ENCODE measurements around the gene PODXL.

Gene PODXL

DNA sequence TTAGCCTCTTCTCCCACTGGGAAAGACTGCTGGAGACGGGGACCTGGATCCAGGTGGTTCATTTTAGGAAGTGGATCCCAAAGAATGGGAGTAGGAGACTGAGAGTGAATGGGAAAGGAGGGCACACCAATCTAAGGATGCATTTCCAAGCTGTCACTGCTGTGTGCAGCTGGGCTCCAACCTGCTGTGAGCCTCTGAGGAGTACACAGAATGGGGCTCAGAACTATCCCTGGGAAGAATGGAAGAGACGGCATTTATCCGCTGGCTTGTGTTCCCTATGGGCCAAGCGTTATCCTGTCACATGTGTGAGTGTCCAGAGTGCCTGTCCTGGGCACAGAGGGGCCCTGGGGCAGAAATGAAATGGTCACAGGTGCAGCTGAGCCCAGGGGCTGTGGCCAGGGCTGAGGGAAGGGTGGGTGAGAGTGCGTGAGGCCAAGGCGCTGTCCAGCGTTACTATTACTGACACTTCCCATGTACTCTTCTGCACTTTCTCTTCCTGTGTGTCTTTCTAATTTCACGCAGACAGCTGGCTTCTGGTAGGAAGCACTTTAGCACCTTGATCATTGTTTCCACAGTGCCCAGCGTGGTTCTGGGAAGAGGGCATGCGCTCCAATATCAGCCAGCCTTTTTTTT is 35.4 kb upstream of the PODXL start:
- FAIRE-seq (no peak), DNase-seq (ENCODE audit: insufficient read length, low spot score) (no peak)
- TF ChIP-seq POU2F2 (IDR thresholded peaks at IDR 0.05; ENCODE audit: low read depth, low read length) = no peak
- no peak for TF ChIP-seq PAX5 (IDR thresholded peaks at IDR 0.05; ENCODE audit: insufficient read depth, low read length, severe bottlenecking)
- no peak for TF ChIP-seq SPI1 (IDR thresholded peaks at IDR 0.05; ENCODE audit: low read depth, low read length)
- no peak for TF ChIP-seq TAF1 (IDR thresholded peaks at IDR 0.05; ENCODE audit: low read depth, low read length)
- TF ChIP-seq POLR2AphosphoS5 (IDR thresholded peaks at IDR 0.05; ENCODE audit: low read depth, low read length) = no peak
- no peak for TF ChIP-seq POLR2A (IDR thresholded peaks at IDR 0.05; ENCODE audit: low read depth, low read length)

GRCh38 chr7:131587315-131587923 is 31.0 kb upstream of the PODXL start:
- FAIRE-seq (no peak), DNase-seq (ENCODE audit: insufficient read length, low spot score) (no peak)
- TF ChIP-seq POLR2AphosphoS5 (IDR thresholded peaks at IDR 0.05; ENCODE audit: low read depth, low read length) (no peak), TAF1 (IDR thresholded peaks at IDR 0.05; ENCODE audit: low read depth, low read length) (no peak), SPI1 (IDR thresholded peaks at IDR 0.05; ENCODE audit: low read depth, low read length) (no peak), POU2F2 (IDR thresholded peaks at IDR 0.05; ENCODE audit: low read depth, low read length) (no peak), POLR2A (IDR thresholded peaks at IDR 0.05; ENCODE audit: low read depth, low read length) (no peak), PAX5 (IDR thresholded peaks at IDR 0.05; ENCODE audit: insufficient read depth, low read length, severe bottlenecking) (no peak)

DNA sequence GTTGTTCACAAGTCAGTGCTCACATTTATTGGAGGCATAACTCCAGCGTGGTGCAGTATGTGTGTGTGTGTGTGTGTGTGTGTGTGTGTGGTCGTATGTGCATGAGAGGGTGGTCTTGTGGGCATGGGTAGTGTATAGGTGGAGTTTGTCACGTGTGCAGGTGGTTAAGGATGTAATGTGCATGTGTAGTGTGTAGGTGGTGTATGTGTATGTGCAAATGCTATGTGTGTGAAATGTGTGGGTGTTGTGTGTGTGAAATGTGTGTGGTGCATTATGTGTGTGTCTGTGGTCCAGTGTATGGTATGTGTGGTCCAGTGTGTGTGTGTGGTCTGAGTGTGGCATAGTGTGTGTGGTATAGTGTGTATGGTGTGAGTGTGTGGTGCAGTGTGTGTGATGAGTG is 30.3 kb upstream of the PODXL start:
- TF ChIP-seq POLR2A (IDR thresholded peaks at IDR 0.05; ENCODE audit: low read depth, low read length) = no peak
- TF ChIP-seq SPI1 (IDR thresholded peaks at IDR 0.05; ENCODE audit: low read depth, low read length) = no peak
- TF ChIP-seq POU2F2 (IDR thresholded peaks at IDR 0.05; ENCODE audit: low read depth, low read length) = no peak
- TF ChIP-seq PAX5 (IDR thresholded peaks at IDR 0.05; ENCODE audit: insufficient read depth, low read length, severe bottlenecking) = no peak
- no peak for TF ChIP-seq TAF1 (IDR thresholded peaks at IDR 0.05; ENCODE audit: low read depth, low read length)
- no peak for TF ChIP-seq POLR2AphosphoS5 (IDR thresholded peaks at IDR 0.05; ENCODE audit: low read depth, low read length)
- no peak for DNase-seq (ENCODE audit: insufficient read length, low spot score)
- FAIRE-seq = no peak

GRCh38 chr7:131586259-131586658 is 29.8 kb upstream of the PODXL start:
- TF ChIP-seq TAF1 (IDR thresholded peaks at IDR 0.05; ENCODE audit: low read depth, low read length) (no peak), POU2F2 (IDR thresholded peaks at IDR 0.05; ENCODE audit: low read depth, low read length) (no peak), POLR2AphosphoS5 (IDR thresholded peaks at IDR 0.05; ENCODE audit: low read depth, low read length) (no peak), POLR2A (IDR thresholded peaks at IDR 0.05; ENCODE audit: low read depth, low read length) (no peak), SPI1 (IDR thresholded peaks at IDR 0.05; ENCODE audit: low read depth, low read length) (no peak), PAX5 (IDR thresholded peaks at IDR 0.05; ENCODE audit: insufficient read depth, low read length, severe bottlenecking) (no peak)
- no peak for FAIRE-seq
- no peak for DNase-seq (ENCODE audit: insufficient read length, low spot score)

DNA sequence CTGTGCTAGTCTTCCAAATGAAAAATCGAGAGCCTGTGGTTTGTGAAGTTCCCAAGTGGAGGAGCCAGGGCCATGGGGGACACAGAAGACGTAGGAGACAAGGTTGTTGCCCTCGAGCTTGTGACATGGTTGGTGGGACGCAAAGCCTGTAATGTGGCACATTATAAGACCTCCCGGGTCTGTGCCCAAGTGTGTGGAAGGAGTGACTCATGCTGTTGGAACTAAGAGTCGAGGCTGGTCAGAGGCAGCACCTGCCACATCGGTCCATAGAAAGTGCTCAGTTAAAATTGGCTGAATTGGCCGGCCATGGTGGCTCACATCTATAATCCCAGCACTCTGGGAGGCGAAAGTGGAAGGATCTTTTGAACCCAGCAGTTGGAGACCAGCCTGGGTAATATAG is 27.0 kb upstream of the PODXL start:
- TF ChIP-seq POU2F2 (IDR thresholded peaks at IDR 0.05; ENCODE audit: low read depth, low read length) (no peak), POLR2A (IDR thresholded peaks at IDR 0.05; ENCODE audit: low read depth, low read length) (no peak), SPI1 (IDR thresholded peaks at IDR 0.05; ENCODE audit: low read depth, low read length) (no peak), POLR2AphosphoS5 (IDR thresholded peaks at IDR 0.05; ENCODE audit: low read depth, low read length) (no peak), PAX5 (IDR thresholded peaks at IDR 0.05; ENCODE audit: insufficient read depth, low read length, severe bottlenecking) (no peak), TAF1 (IDR thresholded peaks at IDR 0.05; ENCODE audit: low read depth, low read length) (no peak)
- FAIRE-seq (no peak), DNase-seq (ENCODE audit: insufficient read length, low spot score) (no peak)

DNA sequence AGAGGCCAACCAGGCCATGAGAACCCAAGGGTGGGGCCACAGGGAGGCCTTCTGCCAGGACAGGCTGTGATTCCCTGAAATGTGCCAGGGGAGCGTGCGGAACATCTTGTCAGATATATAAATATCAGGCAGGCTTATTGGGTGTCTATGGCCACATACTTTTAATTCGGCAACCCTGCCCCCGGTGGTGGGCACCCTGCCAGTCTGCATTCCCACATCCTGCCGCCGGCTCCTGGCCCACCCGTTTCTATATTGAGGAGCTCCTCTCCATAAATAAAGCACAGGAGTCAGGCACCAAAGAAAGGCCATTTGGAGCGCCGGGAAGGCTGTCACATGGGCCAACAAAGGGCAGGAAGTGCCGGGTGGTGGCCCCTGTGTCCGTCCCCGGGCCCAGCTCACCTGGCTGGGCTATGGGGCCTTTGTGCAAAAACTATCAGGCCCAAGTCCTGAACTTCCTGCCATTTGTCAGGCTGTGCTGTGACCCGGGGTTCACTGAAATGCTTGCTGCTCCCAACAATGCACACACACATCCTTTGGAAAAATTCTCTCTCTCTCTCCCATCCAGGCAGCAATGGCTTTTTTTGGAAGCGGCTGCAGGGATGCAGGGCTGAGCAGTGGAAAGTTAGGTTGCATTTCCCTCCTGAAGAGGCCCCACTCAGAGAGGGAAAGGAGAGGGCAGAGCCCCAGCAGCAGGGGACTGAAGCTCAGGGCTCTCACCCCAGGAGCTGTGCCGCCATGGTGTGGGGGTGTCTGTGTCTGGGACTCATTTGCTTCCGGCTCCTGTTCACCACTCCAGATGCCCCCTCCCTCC is 25.0 kb upstream of the PODXL start:
- DNase-seq (ENCODE audit: insufficient read length, low spot score) = no peak
- FAIRE-seq = no peak
- TF ChIP-seq POLR2AphosphoS5 (IDR thresholded peaks at IDR 0.05; ENCODE audit: low read depth, low read length) (no peak), TAF1 (IDR thresholded peaks at IDR 0.05; ENCODE audit: low read depth, low read length) (no peak), POLR2A (IDR thresholded peaks at IDR 0.05; ENCODE audit: low read depth, low read length) (no peak), SPI1 (IDR thresholded peaks at IDR 0.05; ENCODE audit: low read depth, low read length) (no peak), PAX5 (IDR thresholded peaks at IDR 0.05; ENCODE audit: insufficient read depth, low read length, severe bottlenecking) (no peak), POU2F2 (IDR thresholded peaks at IDR 0.05; ENCODE audit: low read depth, low read length) (no peak)

DNA sequence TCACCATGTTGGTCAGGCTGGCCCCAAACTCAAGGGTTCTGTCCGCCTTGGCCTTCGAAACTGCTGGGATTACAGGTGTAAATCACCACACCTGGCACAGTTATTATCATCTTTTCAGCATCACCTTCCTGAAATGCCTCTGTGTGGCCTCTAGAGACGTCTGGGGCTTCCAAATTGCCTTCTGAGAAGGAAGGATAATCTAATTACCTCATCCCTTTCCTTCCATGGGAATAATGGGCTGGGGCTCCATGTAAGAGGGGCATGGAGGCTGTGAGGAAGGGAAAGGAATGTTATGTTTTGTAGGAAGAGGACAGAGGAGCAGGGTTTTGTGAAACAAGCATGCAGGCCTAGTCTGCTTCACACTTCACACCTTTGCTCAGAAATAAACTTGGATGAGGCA is 22.2 kb upstream of the PODXL start:
- TF ChIP-seq TAF1 (IDR thresholded peaks at IDR 0.05; ENCODE audit: low read depth, low read length) = no peak
- TF ChIP-seq POLR2AphosphoS5 (IDR thresholded peaks at IDR 0.05; ENCODE audit: low read depth, low read length) = no peak
- TF ChIP-seq PAX5 (IDR thresholded peaks at IDR 0.05; ENCODE audit: insufficient read depth, low read length, severe bottlenecking) = no peak
- TF ChIP-seq POU2F2 (IDR thresholded peaks at IDR 0.05; ENCODE audit: low read depth, low read length) = no peak
- no peak for TF ChIP-seq SPI1 (IDR thresholded peaks at IDR 0.05; ENCODE audit: low read depth, low read length)
- TF ChIP-seq POLR2A (IDR thresholded peaks at IDR 0.05; ENCODE audit: low read depth, low read length) = no peak
- no peak for FAIRE-seq
- no peak for DNase-seq (ENCODE audit: insufficient read length, low spot score)

GRCh38 chr7:131574741-131575140 is 18.3 kb upstream of the PODXL start:
- no peak for FAIRE-seq
- no peak for TF ChIP-seq POLR2AphosphoS5 (IDR thresholded peaks at IDR 0.05; ENCODE audit: low read depth, low read length)
- no peak for TF ChIP-seq POU2F2 (IDR thresholded peaks at IDR 0.05; ENCODE audit: low read depth, low read length)
- no peak for TF ChIP-seq POLR2A (IDR thresholded peaks at IDR 0.05; ENCODE audit: low read depth, low read length)
- TF ChIP-seq PAX5 (IDR thresholded peaks at IDR 0.05; ENCODE audit: insufficient read depth, low read length, severe bottlenecking) = no peak
- TF ChIP-seq TAF1 (IDR thresholded peaks at IDR 0.05; ENCODE audit: low read depth, low read length) = no peak
- no peak for TF ChIP-seq SPI1 (IDR thresholded peaks at IDR 0.05; ENCODE audit: low read depth, low read length)
- no peak for DNase-seq (ENCODE audit: insufficient read length, low spot score)

GRCh38 chr7:131570401-131570800 is 14.0 kb upstream of the PODXL start:
- DNase-seq (ENCODE audit: insufficient read length, low spot score) = no peak
- no peak for TF ChIP-seq POU2F2 (IDR thresholded peaks at IDR 0.05; ENCODE audit: low read depth, low read length)
- no peak for TF ChIP-seq SPI1 (IDR thresholded peaks at IDR 0.05; ENCODE audit: low read depth, low read length)
- TF ChIP-seq TAF1 (IDR thresholded peaks at IDR 0.05; ENCODE audit: low read depth, low read length) = no peak
- TF ChIP-seq POLR2A (IDR thresholded peaks at IDR 0.05; ENCODE audit: low read depth, low read length) = no peak
- no peak for TF ChIP-seq PAX5 (IDR thresholded peaks at IDR 0.05; ENCODE audit: insufficient read depth, low read length, severe bottlenecking)
- TF ChIP-seq POLR2AphosphoS5 (IDR thresholded peaks at IDR 0.05; ENCODE audit: low read depth, low read length) = no peak
- no peak for FAIRE-seq
